GM18907 (cell line): ENCODE results near the gene GNAS-AS1.
"Not testable (repeated sequence)": the region's sequence is repeated elsewhere in the genome, so short reads cannot be mapped to it uniquely, and the experiment has no call there.

Source experiments
- ATAC-seq: cut with Tn5 transposase; IDR thresholded peaks from one replicate; pipeline ENCODE4 v1.9.1; 2021; ENCODE audit warnings: mild to moderate bottlenecking, moderate library complexity; ENCODE audit not compliant: unreplicated experiment

Gene GNAS-AS1

GRCh38 chr20:58837717-58838116 lies 13.0 kb downstream of the GNAS-AS1 start:
- no peak for ATAC-seq

- no peak for ATAC-seq
Observed at GRCh38 chr20:58836616-58837204, 14.0 kb downstream of the GNAS-AS1 start.

GRCh38 chr20:58835231-58835630 lies 15.5 kb downstream of the GNAS-AS1 start:
- ATAC-seq: no peak

GRCh38 chr20:58833921-58834320 lies 16.8 kb downstream of the GNAS-AS1 start:
- ATAC-seq: no peak

- no peak for ATAC-seq
Observed at GRCh38 chr20:58832457-58832856, 18.2 kb downstream of the GNAS-AS1 start.

- no peak for ATAC-seq
Observed at GRCh38 chr20:58829531-58829941, 21.2 kb downstream of the GNAS-AS1 start.

GRCh38 chr20:58828804-58829203 lies 21.9 kb downstream of the GNAS-AS1 start:
- not testable (repeated sequence) for ATAC-seq

GRCh38 chr20:58828136-58828535 lies 22.6 kb downstream of the GNAS-AS1 start:
- no peak for ATAC-seq

GRCh38 chr20:58826271-58826670 lies 24.4 kb downstream of the GNAS-AS1 start:
- no peak for ATAC-seq

- ATAC-seq: no peak
Observed at GRCh38 chr20:58825450-58825849, 25.3 kb downstream of the GNAS-AS1 start.

- no peak for ATAC-seq
Observed at GRCh38 chr20:58824843-58825242, 25.9 kb downstream of the GNAS-AS1 start.

GRCh38 chr20:58822748-58823730 lies 27.7 kb downstream of the GNAS-AS1 start:
- ATAC-seq: no peak

- no peak for ATAC-seq
Observed at GRCh38 chr20:58822149-58822548, 28.6 kb downstream of the GNAS-AS1 start.

GRCh38 chr20:58820515-58820914 lies 30.2 kb downstream of the GNAS-AS1 start:
- ATAC-seq: not testable (repeated sequence)

- ATAC-seq: no peak
Observed at GRCh38 chr20:58819921-58820320, 30.8 kb downstream of the GNAS-AS1 start.

- no peak for ATAC-seq
Observed at GRCh38 chr20:58818586-58819285, 32.0 kb downstream of the GNAS-AS1 start.

- no peak for ATAC-seq
Observed at GRCh38 chr20:58817748-58818147, 33.0 kb downstream of the GNAS-AS1 start.

GRCh38 chr20:58816957-58817651 lies 33.6 kb downstream of the GNAS-AS1 start:
- ATAC-seq: no peak

- no peak for ATAC-seq
Observed at GRCh38 chr20:58816051-58816450, 34.7 kb downstream of the GNAS-AS1 start.

- ATAC-seq: no peak
Observed at GRCh38 chr20:58815448-58815847, 35.3 kb downstream of the GNAS-AS1 start.

- ATAC-seq: no peak
Observed at GRCh38 chr20:58813369-58813768, 37.3 kb downstream of the GNAS-AS1 start.
